Activated gamma-delta T cell treated with Interleukin-2 at 50 U/mL for 16 hours (primary cell): ENCODE measurements around the gene AFF1.
A peak's percentile ranks its signal among the peaks of the same experiment; 100 is the strongest.

Experiments
- DNase-seq: peaks from one replicate; pipeline ENCODE4 v3.0.0-alpha.2; 2020

The AFF1 gene

GRCh38 chr4:86950831-86951525, 16.2 kb downstream of the AFF1 start:
- DNase-seq = no peak

- DNase-seq = no peak
These were observed 21.2 kb downstream of the AFF1 start for GRCh38 chr4:86955888-86956451.

GRCh38 chr4:86957215-86957614, 22.4 kb downstream of the AFF1 start:
- no peak for DNase-seq

GRCh38 chr4:86959588-86960500, 25.0 kb downstream of the AFF1 start:
- no peak for DNase-seq

- DNase-seq = no peak
These were observed 25.7 kb downstream of the AFF1 start for GRCh38 chr4:86960557-86960961.

- DNase-seq = no peak
These were observed 26.3 kb downstream of the AFF1 start for GRCh38 chr4:86961116-86961515.

- DNase-seq = peak; percentile 8
These were observed 26.9 kb downstream of the AFF1 start for GRCh38 chr4:86961605-86962295.

GRCh38 chr4:86963697-86964096, 28.9 kb downstream of the AFF1 start:
- DNase-seq = no peak

GRCh38 chr4:86965019-86965976, 30.5 kb downstream of the AFF1 start:
- no peak for DNase-seq

- no peak for DNase-seq
These were observed 32.3 kb downstream of the AFF1 start for GRCh38 chr4:86967073-86967472.

- DNase-seq = no peak
These were observed 33.0 kb downstream of the AFF1 start for GRCh38 chr4:86967798-86968197.

- DNase-seq = no peak
These were observed 33.7 kb downstream of the AFF1 start for GRCh38 chr4:86968547-86968946.

GRCh38 chr4:86970447-86971354, 35.9 kb downstream of the AFF1 start:
- DNase-seq = no peak

- DNase-seq = no peak
These were observed 36.5 kb downstream of the AFF1 start for GRCh38 chr4:86971355-86971683.

GRCh38 chr4:86972997-86973396, 38.2 kb downstream of the AFF1 start:
- no peak for DNase-seq

GRCh38 chr4:86973668-86974067, 38.9 kb downstream of the AFF1 start:
- no peak for DNase-seq

GRCh38 chr4:86974551-86974994, 39.8 kb downstream of the AFF1 start:
- DNase-seq = no peak

- no peak for DNase-seq
These were observed 41.1 kb downstream of the AFF1 start for GRCh38 chr4:86975927-86976326.

- no peak for DNase-seq
These were observed 42.1 kb downstream of the AFF1 start for GRCh38 chr4:86976801-86977485.

GRCh38 chr4:86977621-86978184, 42.9 kb downstream of the AFF1 start:
- no peak for DNase-seq
